ENCODE results near the gene MEF2C. TPM values are rescaled to one million over a fixed set of nuclear protein-coding genes. Genes with fewer than 3 reads are reported as not detected.
A peak's percentile ranks its signal among the peaks of the same experiment; 100 is the strongest.

MEF2C gene
- total RNA-seq, 1 donor from 2014 or later: 20.5 TPM

DNA sequence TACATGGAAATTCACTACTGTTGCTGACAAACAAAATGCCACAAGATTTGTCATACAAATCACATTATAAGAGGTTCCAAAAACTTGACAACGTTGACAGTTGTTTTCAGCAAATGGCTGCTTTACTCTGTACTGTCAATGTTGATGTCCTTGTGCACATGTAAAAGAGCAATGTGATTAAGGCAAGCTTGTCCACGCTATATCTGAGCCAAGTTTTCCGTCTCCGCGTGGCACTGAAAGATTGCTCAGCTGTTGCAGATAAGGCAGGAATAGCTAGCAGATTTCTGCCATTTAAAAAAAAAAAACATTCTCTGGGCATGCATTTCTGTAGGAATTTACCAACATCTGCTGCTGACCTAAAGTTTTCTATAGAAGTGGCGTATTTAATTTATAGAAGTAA lies 46.4 kb upstream of the MEF2C start:
- TF ChIP-seq, protein P1, sequence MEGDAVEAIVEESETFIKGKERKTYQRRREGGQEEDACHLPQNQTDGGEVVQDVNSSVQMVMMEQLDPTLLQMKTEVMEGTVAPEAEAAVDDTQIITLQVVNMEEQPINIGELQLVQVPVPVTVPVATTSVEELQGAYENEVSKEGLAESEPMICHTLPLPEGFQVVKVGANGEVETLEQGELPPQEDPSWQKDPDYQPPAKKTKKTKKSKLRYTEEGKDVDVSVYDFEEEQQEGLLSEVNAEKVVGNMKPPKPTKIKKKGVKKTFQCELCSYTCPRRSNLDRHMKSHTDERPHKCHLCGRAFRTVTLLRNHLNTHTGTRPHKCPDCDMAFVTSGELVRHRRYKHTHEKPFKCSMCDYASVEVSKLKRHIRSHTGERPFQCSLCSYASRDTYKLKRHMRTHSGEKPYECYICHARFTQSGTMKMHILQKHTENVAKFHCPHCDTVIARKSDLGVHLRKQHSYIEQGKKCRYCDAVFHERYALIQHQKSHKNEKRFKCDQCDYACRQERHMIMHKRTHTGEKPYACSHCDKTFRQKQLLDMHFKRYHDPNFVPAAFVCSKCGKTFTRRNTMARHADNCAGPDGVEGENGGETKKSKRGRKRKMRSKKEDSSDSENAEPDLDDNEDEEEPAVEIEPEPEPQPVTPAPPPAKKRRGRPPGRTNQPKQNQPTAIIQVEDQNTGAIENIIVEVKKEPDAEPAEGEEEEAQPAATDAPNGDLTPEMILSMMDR (IDR thresholded peaks at IDR 0.05; ENCODE audit: insufficient read depth, low read depth, low read length): no peak
- H3K27ac ChIP-seq (ENCODE audit: low read depth, low read length): no peak overlapping the region
- no peak overlapping the region for H3K27ac Mint-ChIP-seq (ENCODE audit: unreplicated experiment)
- H3K4me1 ChIP-seq (ENCODE audit: insufficient read depth, low read length): no peaks in the 10 kb centered on the region
- H2AFZ ChIP-seq (ENCODE audit: low read depth, low read length): no peak overlapping the region
- no peaks in the 10 kb centered on the region for H4K20me1 ChIP-seq (ENCODE audit: insufficient read depth, low read length)
- no peaks in the 10 kb centered on the region for H3K9me3 Mint-ChIP-seq (ENCODE audit: unreplicated experiment)
- no peaks in the 10 kb centered on the region for H3K27me3 Mint-ChIP-seq (ENCODE audit: low read depth, unreplicated experiment)
- no peaks in the 10 kb centered on the region for H3K9me3 ChIP-seq (ENCODE audit: insufficient read depth, low read depth, low read length)
- H3K79me2 ChIP-seq (ENCODE audit: insufficient read depth, low read length): no peaks in the 10 kb centered on the region
- no peaks in the 10 kb centered on the region for H3K36me3 ChIP-seq (ENCODE audit: insufficient read depth, low read length)
- H3K4me1 Mint-ChIP-seq (ENCODE audit: low read depth, unreplicated experiment): peaks cover 3% of the 10 kb centered on the region
- H3K36me3 Mint-ChIP-seq (ENCODE audit: low read depth, unreplicated experiment): no peaks in the 10 kb centered on the region
- H3K9ac ChIP-seq (ENCODE audit: low read length): no peak overlapping the region
- no peak overlapping the region for H3K4me3 ChIP-seq (ENCODE audit: insufficient read depth, low read depth, low read length)
- no peak overlapping the region for H3K4me2 ChIP-seq (ENCODE audit: low read length)
- FAIRE-seq (no peak), DNase-seq (ENCODE audit: low read depth) (no peak)
- no peak overlapping the region for H3K4me3 Mint-ChIP-seq (ENCODE audit: unreplicated experiment)
- H3K27me3 ChIP-seq (ENCODE audit: insufficient read depth, low read length): no peaks in the 10 kb centered on the region

DNA sequence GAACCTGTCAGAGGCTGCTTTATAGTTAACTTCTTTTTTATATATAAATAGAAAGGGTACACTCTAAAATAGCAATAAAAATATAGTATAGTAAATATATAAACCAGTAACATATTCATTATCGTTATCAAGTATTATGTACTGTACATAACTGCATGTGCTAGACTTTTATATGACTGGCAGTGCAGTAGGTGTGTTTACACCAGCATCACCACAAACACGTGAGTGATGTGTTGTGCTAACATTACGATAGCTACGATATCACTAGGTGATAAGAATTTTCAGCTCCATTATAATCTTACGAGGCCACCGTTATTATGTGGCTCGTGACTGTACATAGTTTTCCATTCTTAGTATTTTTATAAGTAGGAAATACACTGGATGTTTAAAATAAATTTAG lies 43.8 kb upstream of the MEF2C start:
- Histone ChIP-seq H2AFZ (ENCODE audit: low read depth, low read length) (no peak overlapping the region), H3K4me3 (ENCODE audit: insufficient read depth, low read depth, low read length) (no peak overlapping the region), H3K36me3 (ENCODE audit: insufficient read depth, low read length) (peaks cover 2% of the 10 kb centered on the region), H3K79me2 (ENCODE audit: insufficient read depth, low read length) (no peaks in the 10 kb centered on the region), H3K4me1 (ENCODE audit: insufficient read depth, low read length) (no peaks in the 10 kb centered on the region), H3K27ac (ENCODE audit: low read depth, low read length) (no peak overlapping the region), H3K27me3 (ENCODE audit: insufficient read depth, low read length) (no peaks in the 10 kb centered on the region), H3K9ac (ENCODE audit: low read length) (no peak overlapping the region), H4K20me1 (ENCODE audit: insufficient read depth, low read length) (no peaks in the 10 kb centered on the region), H3K4me2 (ENCODE audit: low read length) (no peak overlapping the region), H3K9me3 (ENCODE audit: insufficient read depth, low read depth, low read length) (no peaks in the 10 kb centered on the region)
- Mint-ChIP-seq H3K27ac (ENCODE audit: unreplicated experiment) (no peak overlapping the region), H3K4me1 (ENCODE audit: low read depth, unreplicated experiment) (peaks cover 3% of the 10 kb centered on the region), H3K9me3 (ENCODE audit: unreplicated experiment) (no peaks in the 10 kb centered on the region), H3K4me3 (ENCODE audit: unreplicated experiment) (no peak overlapping the region), H3K27me3 (ENCODE audit: low read depth, unreplicated experiment) (no peaks in the 10 kb centered on the region), H3K36me3 (ENCODE audit: low read depth, unreplicated experiment) (no peaks in the 10 kb centered on the region)
- no peak for TF ChIP-seq EZH2 (IDR thresholded peaks at IDR 0.05; ENCODE audit: insufficient read depth, low read length)
- TF ChIP-seq, protein P1 (IDR thresholded peaks at IDR 0.05; ENCODE audit: insufficient read depth, low read depth, low read length): no peak
- no peak for DNase-seq (ENCODE audit: low read depth)
- no peak for FAIRE-seq

DNA sequence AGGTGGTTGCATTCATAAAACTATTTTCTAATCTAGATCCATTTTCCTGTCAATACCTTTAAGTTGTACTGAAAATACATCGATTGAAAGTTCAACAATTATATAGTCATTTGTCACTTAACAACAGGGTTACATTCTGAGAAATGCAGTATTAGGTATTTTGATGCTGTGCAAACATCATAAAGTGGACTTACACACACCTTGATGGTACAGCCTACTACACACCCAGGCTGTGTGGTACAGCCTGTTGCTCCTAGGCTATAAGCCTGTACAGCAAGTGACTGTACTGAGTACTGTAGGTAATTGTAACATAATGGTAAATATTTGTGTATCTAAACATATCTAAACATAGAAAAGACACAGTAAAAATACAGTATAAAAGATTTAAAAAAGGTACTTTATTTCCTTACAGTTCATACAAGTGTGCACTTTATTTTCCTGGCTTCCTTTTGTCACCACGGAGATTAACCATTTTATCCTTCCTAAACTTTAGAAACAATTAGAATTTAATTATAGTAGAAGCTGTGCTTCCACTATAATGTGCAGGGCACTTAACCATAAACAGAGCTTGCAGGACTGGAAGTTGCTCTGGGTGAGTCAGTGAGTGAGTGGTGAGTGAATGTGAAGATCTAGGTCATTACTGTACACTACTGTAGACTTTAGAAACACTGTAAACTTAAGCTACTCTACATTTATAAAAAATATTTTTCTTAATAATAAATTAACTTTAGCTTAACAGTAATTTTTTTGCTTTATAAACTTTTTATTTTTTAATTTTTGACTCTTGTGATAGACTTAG lies 42.9 kb upstream of the MEF2C start:
- Histone ChIP-seq H2AFZ (ENCODE audit: low read depth, low read length) (no peak overlapping the region), H3K4me2 (ENCODE audit: low read length) (no peak overlapping the region), H3K27me3 (ENCODE audit: insufficient read depth, low read length) (no peaks in the 10 kb centered on the region), H3K36me3 (ENCODE audit: insufficient read depth, low read length) (peaks cover 2% of the 10 kb centered on the region), H4K20me1 (ENCODE audit: insufficient read depth, low read length) (no peaks in the 10 kb centered on the region), H3K4me1 (ENCODE audit: insufficient read depth, low read length) (no peaks in the 10 kb centered on the region), H3K9me3 (ENCODE audit: insufficient read depth, low read depth, low read length) (no peaks in the 10 kb centered on the region), H3K4me3 (ENCODE audit: insufficient read depth, low read depth, low read length) (no peak overlapping the region), H3K79me2 (ENCODE audit: insufficient read depth, low read length) (no peaks in the 10 kb centered on the region), H3K27ac (ENCODE audit: low read depth, low read length) (no peak overlapping the region), H3K9ac (ENCODE audit: low read length) (no peak overlapping the region)
- Mint-ChIP-seq H3K27ac (ENCODE audit: unreplicated experiment) (no peak overlapping the region), H3K36me3 (ENCODE audit: low read depth, unreplicated experiment) (no peaks in the 10 kb centered on the region), H3K4me3 (ENCODE audit: unreplicated experiment) (no peak overlapping the region), H3K4me1 (ENCODE audit: low read depth, unreplicated experiment) (peaks cover 3% of the 10 kb centered on the region), H3K27me3 (ENCODE audit: low read depth, unreplicated experiment) (no peaks in the 10 kb centered on the region), H3K9me3 (ENCODE audit: unreplicated experiment) (peaks cover 2% of the 10 kb centered on the region)
- DNase-seq (ENCODE audit: low read depth) (peak; percentile 30), FAIRE-seq (no peak)
- TF ChIP-seq, protein P1 (IDR thresholded peaks at IDR 0.05; ENCODE audit: insufficient read depth, low read depth, low read length): no peak
